Heart left ventricle (tissue), 16 donors: ENCODE data around the gene SIKE1. TPM values are rescaled to one million over a fixed set of nuclear protein-coding genes. Genes with fewer than 3 reads are reported as not detected.

ENCODE experiments used
- ATAC-seq, 4 donors: fragments of 200-7000 bp; cut with Tn5 transposase; one replicate each; pipeline ENCODE4 v1.9.1; 2020 to 2022; ENCODE audit warnings: moderate library complexity in 4 of 4, mild to moderate bottlenecking in 3 of 4, moderate number of reproducible peaks in 1 of 4
- DNase-seq, 5 donors: peaks; one replicate each; pipeline ENCODE4 v3.0.0-alpha.2; 2020
- H3K27ac ChIP-seq, 12 donors: fragments of 200-600 bp; sonication (generic) in 4 of 12; one replicate each; pipeline versions ENCODE4 v1.5.0 to v1.8.0; 2016 to 2022; ENCODE audit warnings: mild to moderate bottlenecking in 2 of 12
- H3K27me3 ChIP-seq, 9 donors: fragments of 200-600 bp; sonication (generic) in 2 of 9; one replicate each; pipeline versions ENCODE4 v1.5.1 to v1.8.0; 2016 to 2022; ENCODE audit warnings: mild to moderate bottlenecking in 3 of 9
- H3K36me3 ChIP-seq, 9 donors: fragments of 200-600 bp; sonication (generic) in 2 of 9; one replicate each; pipeline versions ENCODE4 v1.5.0 to v1.8.0; 2018 to 2022; ENCODE audit warnings: mild to moderate bottlenecking in 2 of 9
- H3K4me1 ChIP-seq, 12 donors: fragments of 200-600 bp; sonication (generic) in 4 of 12; one replicate each; pipeline versions ENCODE4 v1.5.0 to v1.8.0; 2016 to 2022; ENCODE audit warnings: mild to moderate bottlenecking in 3 of 12
- H3K4me3 ChIP-seq, 12 donors: fragments of 200-600 bp; sonication (generic) in 4 of 12; one replicate each; pipeline versions ENCODE4 v1.5.0 to v1.8.0; 2017 to 2022; ENCODE audit warnings: mild to moderate bottlenecking in 9 of 12, moderate library complexity in 4 of 12
- H3K9me3 ChIP-seq, 12 donors: fragments of 200-600 bp; sonication (generic) in 4 of 12; one replicate each; pipeline versions ENCODE4 v1.5.0 to v1.8.0; 2016 to 2022; ENCODE audit warnings: mild to moderate bottlenecking in 1 of 12
- CTCF ChIP-seq, 12 donors: fragments of 200-600 bp; sonication (generic) in 4 of 12; IDR thresholded peaks; one replicate each; pipeline versions ENCODE4 v1.5.0 to v1.8.0; 2018 to 2022; ENCODE audit warnings: antibody characterized with exemption in 12 of 12, mild to moderate bottlenecking in 5 of 12
- POLR2A ChIP-seq, 2 donors: fragments of 450-650 bp; IDR thresholded peaks; one replicate each; pipeline ENCODE4 v1.6.1; 2017; ENCODE audit warnings: antibody characterized with exemption in 2 of 2, mild to moderate bottlenecking in 2 of 2, moderate library complexity in 2 of 2
- WGBS, 4 donors: extraction: QIAGEN DNeasy Blood & Tissue Kit in 2 of 4; methylation state at CpG; one replicate each; pipeline versions ENCODE4 v1.1.5 to v1.1.7; 2013 to 2018; 5-methylcytosine and 5-hydroxymethylcytosine counted together
- intact Hi-C, 10 donors: fragments of 100-400 bp; cut with DNase I; formaldehyde crosslinking; loops; one replicate each; pipeline versions ENCODE4 v1.11.1 to v1.14.2; 2022
- polyA plus RNA-seq, 2 donors: library from polyadenylated mRNA; stranded (reverse); fragments of 200-250 nt; gene quantifications; one replicate each; pipeline ENCODE4 v1.2.3, GENCODE V29; 2013
- total RNA-seq, 9 donors: library from RNA; depleted of rRNA in 2 of 9; stranded (reverse); fragments of >200 nt in 2 of 9; fragmentation: NEBNext Ultra II Directional in 3 of 9; extraction: Animal tissue kit (Norgen Biotek cat#: 25700) in 3 of 9; gene quantifications; one replicate each; pipeline versions ENCODE4 v1.1.0 to v1.2.4, GENCODE V29; 2016 to 2023
- donor health status: ischemic (EF 13 %, LVEDD 7.1; RV severe dilation, severe dysfunction).
- donor health status: healthy with polysubstance abuse.
- donor health status: DM: no; HTN: yes; CAD: no.
- donor health status: DM: no; HTN: no; CAD: no.
- donor health status: ischemic (EF 25% LVEDD 6.9; RV normal size, moderate dysfunction).
- donor health status: ischemic (EF 25% LVEDD 5.7; RV mildly dilated, moderate dysfunction).
- donor health status: healthy.
- donor health status: DM: yes; HTN: yes; CAD: no.
- donor health status: ischemic (EF 35%, LVEDD 5.7; RV mildly dilated, moderate dysfunction).
- donor health status: nonischemic (EF 11% LVEDD 7.7; RV severe dilation, severe dysfunction).
- donor health status: DM: yes; HTN: yes; CAD: no.
- donor health status: PGD.
- donor health status: ischemic (EF 29% LVEDD 5.4; RV normal size, mild dysfunction).
- donor health status: nonischemic (EF 23%, LVEDD 6.1; RV moderate dilation, normal function).

The SIKE1 gene
- total and polyA plus RNA-seq, 11 donors, result 20.4 to 41.7 (median 29.0) TPM

GRCh38 chr1:114771992-114772391, 8.5 kb downstream of the SIKE1 start:
- Histone ChIP-seq H3K4me3 (no peak overlapping the region), H3K36me3 (peaks cover 0 to 91% (median 81%) of the 10 kb centered on the region in 9 donors), H3K4me1 (no peaks in the 10 kb centered on the region), H3K27ac (no peak overlapping the region), H3K9me3 (no peaks in the 10 kb centered on the region), H3K27me3 (no peaks in the 10 kb centered on the region)
- ATAC-seq, result no peak
- TF ChIP-seq POLR2A (IDR thresholded peaks at IDR 0.05) (no peak), CTCF (IDR thresholded peaks at IDR 0.05) (no peak)
- DNase-seq, result no peak
- WGBS, 4 donors, result 92 to 98% (median 95%) methylated on average over 1 of the region's 1 CpG
- intact Hi-C loops, result no loop called here

- no peak overlapping the region for H3K27ac ChIP-seq
- ATAC-seq (no peak), DNase-seq (no peak)
- intact Hi-C loops, result no loop called here
- H3K4me3 ChIP-seq, result no peak overlapping the region
- TF ChIP-seq CTCF (IDR thresholded peaks at IDR 0.05) (no peak), POLR2A (IDR thresholded peaks at IDR 0.05) (no peak)
- H3K36me3 ChIP-seq, result peaks cover 0 to 83% (median 73%) of the 10 kb centered on the region in 9 donors
- no peaks in the 10 kb centered on the region for H3K4me1 ChIP-seq
- no peaks in the 10 kb centered on the region for H3K9me3 ChIP-seq
- no peaks in the 10 kb centered on the region for H3K27me3 ChIP-seq
- 94 to 100% (median 98%) methylated on average over 1 of the region's 1 CpG for WGBS, 4 donors
These were observed 9.5 kb downstream of the SIKE1 start for GRCh38 chr1:114770989-114771388.

GRCh38 chr1:114764689-114765088, 15.8 kb downstream of the SIKE1 start:
- intact Hi-C loops, result no loop called here
- H3K4me1 ChIP-seq, result no peaks in the 10 kb centered on the region
- TF ChIP-seq POLR2A (IDR thresholded peaks at IDR 0.05) (no peak), CTCF (IDR thresholded peaks at IDR 0.05) (peak in 1 of 12 donors; percentile 15)
- H3K9me3 ChIP-seq, result peaks cover 0 to 6% (median 0%) of the 10 kb centered on the region in 12 donors
- H3K27ac ChIP-seq, result no peak overlapping the region
- DNase-seq (no peak), ATAC-seq (no peak)
- H3K27me3 ChIP-seq, result no peaks in the 10 kb centered on the region
- 82 to 90% (median 89%) methylated on average over 4 of the region's 4 CpGs for WGBS, 4 donors
- no peak overlapping the region for H3K4me3 ChIP-seq
- H3K36me3 ChIP-seq, result peaks cover 0 to 20% (median 12%) of the 10 kb centered on the region in 9 donors

- Histone ChIP-seq H3K9me3 (peaks cover 0 to 3% (median 0%) of the 10 kb centered on the region in 12 donors), H3K4me1 (peaks cover 16 to 45% (median 34%) of the 10 kb centered on the region in 12 donors), H3K4me3 (peak overlapping the region; percentile 81 to 99 (median 92)), H3K36me3 (no peaks in the 10 kb centered on the region), H3K27me3 (no peaks in the 10 kb centered on the region), H3K27ac (peak overlapping the region; percentile 92 to 100 (median 99))
- DNase-seq (no peak), ATAC-seq (no peak)
- intact Hi-C loops, result loop anchor here in 5 of 10 donors (1.0 to 10.0 kb wide), 5 partner anchors 22 to 246 kb away; partner anchors contain the start of genes BCAS2 (in 4 of the 5), NRAS (in 2 of the 5), SIKE1 (in 1 of the 5) and TRIM33 (in 1 of the 5)
- TF ChIP-seq POLR2A (IDR thresholded peaks at IDR 0.05) (no peak), CTCF (IDR thresholded peaks at IDR 0.05) (no peak)
- WGBS, 4 donors, result 31 to 39% (median 35%) methylated on average over 6 of the region's 6 CpGs
These were observed 22.1 kb downstream of the SIKE1 start for GRCh38 chr1:114758256-114758832.
